Superior temporal gyrus (tissue), 1 donor: ENCODE data around the gene FBLN1.
A peak's percentile ranks its signal among the peaks of the same experiment; 100 is the strongest.

Experiments
- DNase-seq: peaks from one replicate; pipeline ENCODE4 v3.0.0-alpha.2; 2016; ENCODE audit errors: extremely low spot score

The FBLN1 gene

GRCh38 chr22:45638834-45639746 is 136.4 kb downstream of the FBLN1 start:
- DNase-seq, result no peak

- DNase-seq, result no peak
These were observed 137.0 kb downstream of the FBLN1 start for GRCh38 chr22:45639747-45640102.

- no peak for DNase-seq
These were observed 137.7 kb downstream of the FBLN1 start for GRCh38 chr22:45640291-45640940.

- no peak for DNase-seq
These were observed 138.4 kb downstream of the FBLN1 start for GRCh38 chr22:45640941-45641621.

- DNase-seq, result no peak
These were observed 140.3 kb downstream of the FBLN1 start for GRCh38 chr22:45642986-45643385.

GRCh38 chr22:45644714-45645113 is 142.0 kb downstream of the FBLN1 start:
- no peak for DNase-seq

GRCh38 chr22:45645150-45645525 is 142.5 kb downstream of the FBLN1 start:
- no peak for DNase-seq

GRCh38 chr22:45645526-45646414 is 143.1 kb downstream of the FBLN1 start:
- peak; percentile 54 for DNase-seq

- peak; percentile 12 for DNase-seq
These were observed 145.0 kb downstream of the FBLN1 start for GRCh38 chr22:45647532-45648225.

- DNase-seq, result no peak
These were observed 145.8 kb downstream of the FBLN1 start for GRCh38 chr22:45648301-45649117.

- DNase-seq, result no peak
These were observed 147.1 kb downstream of the FBLN1 start for GRCh38 chr22:45649809-45650208.

- no peak for DNase-seq
These were observed 148.0 kb downstream of the FBLN1 start for GRCh38 chr22:45650721-45651120.
